HG02678 (cell line): ENCODE data around the gene TPRN.
"Not testable (repeated sequence)": the region's sequence is repeated elsewhere in the genome, so short reads cannot be mapped to it uniquely, and the experiment has no call there.

Experiments
- ATAC-seq: cut with Tn5 transposase; IDR thresholded peaks from one replicate; pipeline ENCODE4 v1.9.1; 2021; ENCODE audit warnings: mild to moderate bottlenecking, moderate library complexity; ENCODE audit not compliant: unreplicated experiment

Gene TPRN

DNA sequence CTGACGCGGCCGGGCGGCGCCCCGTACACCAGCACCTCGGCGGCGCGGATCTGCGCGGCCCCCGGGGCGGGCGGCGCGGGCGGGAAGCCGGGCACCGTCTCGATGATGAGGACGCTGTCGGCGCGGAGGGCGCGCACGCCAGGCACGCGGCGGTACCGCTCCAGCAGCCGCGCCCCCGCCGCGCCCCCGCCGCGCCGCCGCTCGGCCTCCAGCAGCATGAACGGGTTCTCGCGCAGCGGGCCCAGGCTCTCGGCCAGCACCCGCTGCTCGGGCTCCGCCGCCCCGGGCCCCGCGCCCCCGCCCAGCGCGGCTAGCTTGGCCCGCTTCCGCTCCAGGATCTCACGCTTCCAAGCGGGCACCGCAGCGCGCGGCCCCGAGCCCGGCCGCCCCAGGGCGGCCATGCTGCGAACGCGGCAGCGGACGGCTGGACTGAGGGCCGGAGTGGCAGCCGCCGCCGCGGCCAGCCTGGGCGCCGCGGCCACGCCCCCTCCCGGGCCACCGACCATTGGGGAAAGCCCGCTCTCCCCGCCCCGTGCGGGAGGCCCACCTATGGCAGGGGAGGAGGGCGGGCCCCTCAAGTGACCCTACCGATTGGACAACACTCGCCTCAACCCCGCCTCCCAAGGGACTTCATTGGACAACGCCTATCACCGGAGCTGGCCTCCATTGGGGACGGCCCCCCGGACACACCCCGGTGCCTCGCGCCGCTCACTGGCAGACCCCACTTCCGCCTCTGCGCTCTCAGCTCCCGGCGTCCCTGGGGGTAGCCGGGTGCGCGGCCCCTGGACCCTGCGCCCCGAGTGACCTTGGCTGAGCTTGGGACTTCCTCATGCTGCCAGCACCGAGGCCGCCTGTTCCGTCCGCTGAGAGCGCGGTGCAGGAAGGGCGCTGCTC, at the start of gene TPRN:
TPRN (minus strand) TSS at position 431 of the 894 bp plus-strand sequence; CDS start at position 401, 30 bp downstream.
- ATAC-seq = peak; percentile 91

DNA sequence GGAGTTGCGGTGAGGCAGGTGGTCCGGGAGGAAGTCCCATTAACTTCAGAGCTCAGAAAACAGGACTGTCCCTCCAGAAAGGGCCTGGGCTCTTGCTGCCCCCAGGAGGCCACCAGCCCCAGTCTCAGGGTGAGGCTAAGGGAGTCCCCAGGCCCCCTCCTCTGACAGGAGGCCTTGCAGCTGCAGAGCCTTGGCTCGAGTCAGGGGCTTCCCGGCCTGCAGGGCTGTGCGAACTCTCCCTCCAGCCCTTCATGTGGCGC, 47.3 kb upstream of the TPRN start:
- no peak for ATAC-seq

DNA sequence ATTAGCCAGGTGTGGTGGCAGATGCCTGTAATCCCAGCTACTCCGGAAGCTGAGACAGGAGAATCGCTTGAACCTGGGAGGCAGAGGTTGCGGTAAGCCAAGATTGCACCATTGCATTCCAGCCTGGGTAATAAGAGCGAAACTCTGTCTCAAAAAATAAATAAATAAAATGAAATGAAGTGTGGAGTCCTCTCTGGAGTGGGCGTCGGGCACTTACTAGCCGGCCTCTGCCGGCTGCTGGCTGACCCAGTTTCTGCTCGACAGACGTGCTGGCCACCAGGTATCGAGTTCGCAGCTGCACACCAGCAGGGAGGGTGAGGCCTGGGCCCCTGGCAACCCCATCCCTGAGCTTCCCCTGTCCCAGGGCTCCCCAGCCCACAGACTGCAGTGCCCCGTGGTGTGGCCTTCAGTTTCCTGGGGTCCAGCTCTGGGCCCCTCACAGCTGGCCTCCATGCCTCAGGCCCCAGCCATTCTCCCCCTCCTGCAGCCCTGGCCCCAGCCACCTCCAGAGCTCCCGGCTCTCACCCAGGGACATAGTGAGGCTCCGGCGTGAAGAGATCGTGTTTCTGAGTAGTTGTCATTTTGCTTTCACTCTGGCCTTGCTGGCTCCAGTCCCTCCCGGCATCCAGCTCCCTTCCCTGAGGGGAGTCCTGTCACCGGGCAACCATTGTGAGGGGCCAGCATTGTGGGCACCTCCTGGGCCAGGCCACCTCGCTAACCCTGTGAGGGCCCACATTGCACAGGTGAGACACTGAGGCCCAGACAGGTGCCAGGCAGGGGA, 46.8 kb upstream of the TPRN start:
- ATAC-seq = no peak

DNA sequence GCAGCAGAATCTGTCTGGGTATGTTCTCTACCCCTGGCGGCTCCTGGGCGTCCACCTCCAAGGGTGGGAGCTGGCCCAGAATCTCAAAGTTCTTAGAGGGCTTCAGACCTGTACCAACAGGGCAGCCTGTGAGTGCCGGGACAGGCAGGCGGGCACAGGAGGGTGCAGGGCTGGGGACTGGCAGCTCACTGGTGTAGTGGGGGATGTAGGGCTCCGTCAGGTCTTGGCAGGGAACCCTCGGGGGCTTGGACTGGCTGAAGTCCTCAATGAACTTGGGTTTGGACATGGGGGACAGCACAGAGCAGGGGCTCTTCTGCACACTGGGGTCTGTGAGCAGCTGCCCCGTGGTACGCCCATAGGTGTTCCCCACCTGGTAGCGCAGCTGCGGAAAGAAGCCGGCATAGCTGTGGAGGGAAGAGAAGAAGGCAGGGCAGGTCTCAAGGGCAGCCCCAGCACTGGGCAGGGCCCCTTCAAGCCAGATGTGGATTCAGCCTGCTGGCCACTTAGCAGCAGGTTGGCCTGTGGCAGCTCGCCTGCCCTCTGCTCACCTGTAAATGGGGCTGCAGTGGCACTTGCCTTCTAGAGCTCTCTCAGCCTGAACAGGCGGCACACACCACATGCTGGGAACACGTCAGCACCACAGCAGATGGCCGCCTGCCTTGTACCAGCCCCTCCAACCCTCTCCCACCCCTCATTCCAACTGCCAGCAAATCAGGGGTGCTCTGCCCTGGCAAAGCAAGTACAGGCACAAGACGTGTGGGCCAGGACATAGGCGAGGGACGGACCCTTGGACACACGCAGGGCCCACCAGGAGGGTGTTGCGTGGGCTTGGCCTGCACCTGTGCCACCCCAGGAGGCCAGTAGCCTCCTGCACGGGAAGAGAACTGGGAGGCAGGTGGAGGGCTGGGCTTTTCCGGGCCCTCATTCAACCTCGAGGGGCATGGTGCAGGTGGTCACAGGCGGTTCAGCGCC, 45.2 kb upstream of the TPRN start:
- no peak for ATAC-seq

DNA sequence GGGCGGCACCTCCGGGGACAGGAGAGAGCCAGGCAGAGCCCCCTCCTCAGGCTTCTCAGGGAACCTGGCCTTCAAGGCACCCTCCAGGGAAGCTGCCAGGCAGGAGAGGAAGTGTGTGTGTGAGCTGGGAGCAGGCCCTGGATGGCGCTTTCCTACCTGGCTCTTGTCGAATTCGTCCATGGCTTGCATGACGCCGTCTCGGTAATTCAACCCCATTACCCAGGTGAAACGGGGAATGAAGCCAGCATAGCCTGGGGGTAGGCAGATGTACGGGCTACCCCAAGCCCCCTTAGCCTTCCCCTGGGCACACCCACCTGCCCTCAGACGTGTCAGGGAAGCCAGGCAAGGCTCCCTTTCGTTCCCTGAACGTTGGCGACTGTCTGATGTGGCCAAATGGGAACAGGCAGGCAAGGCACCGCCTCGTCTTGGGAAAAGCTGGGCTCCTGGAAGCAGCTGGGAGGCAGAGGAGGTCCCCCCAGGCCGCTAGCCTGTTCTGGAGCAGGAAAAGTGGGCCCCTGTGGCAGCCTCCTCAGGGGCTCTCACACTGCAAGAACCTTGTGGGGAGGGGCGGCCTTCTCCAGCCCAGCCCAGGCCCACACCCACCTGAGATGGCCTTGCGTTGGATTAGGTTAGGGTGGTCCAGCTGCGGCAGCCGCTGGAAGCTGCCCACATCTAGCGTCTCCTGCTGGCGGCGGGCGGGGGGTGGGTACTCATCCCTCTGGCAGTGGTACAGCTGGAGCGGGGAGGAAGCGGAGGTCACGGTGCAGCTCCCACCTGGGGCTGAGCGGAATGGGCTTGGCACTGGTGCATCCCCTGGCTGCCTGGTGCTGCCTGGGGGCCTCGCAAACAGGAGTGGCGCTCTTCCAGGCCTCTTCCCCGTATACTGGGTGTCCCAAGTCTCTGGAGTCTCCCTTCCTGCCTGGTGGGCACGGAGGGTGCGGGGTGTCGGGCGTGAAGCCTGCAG, 44.2 kb upstream of the TPRN start:
- ATAC-seq = no peak

DNA sequence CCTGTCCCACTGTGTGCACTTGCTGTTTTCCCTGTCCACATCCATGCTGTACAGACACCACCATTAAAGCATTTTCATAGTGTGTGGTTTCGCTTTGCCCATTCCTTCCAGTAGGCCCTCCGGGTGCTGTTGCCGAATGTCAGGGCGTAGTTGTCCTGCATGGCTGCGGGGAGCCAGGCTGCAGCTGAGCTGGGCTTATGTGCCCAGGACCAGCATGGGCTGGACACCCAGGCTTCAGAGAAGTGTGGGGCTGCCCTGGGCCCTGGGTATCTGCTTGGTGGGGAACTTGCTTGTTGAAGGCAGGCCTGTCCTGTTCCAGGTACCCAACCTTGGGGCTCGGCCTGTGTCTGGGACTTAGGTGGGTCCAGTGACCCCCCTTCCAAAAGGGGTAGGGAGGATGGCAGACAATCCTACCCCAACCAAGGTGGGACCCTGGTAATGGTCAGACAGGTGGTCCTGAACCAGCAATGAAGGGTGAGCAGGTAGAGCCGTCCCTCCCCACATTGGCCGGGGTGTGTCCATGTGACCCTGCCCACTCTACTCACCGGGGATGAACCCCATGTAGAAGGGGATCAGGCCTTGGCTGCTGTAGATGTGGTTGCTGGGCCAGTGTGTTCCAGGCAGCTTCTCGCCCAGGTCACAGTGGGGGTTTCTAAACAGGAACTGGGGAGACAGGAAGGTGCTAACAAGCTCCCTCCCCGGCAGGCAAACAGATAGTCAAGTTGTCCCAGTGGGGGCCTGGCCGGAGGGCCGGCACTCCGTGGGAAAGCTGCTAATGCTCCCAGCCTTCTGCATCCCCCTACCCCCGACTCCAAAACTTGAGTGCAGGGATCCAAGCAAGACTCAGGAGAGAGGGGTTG, 43.3 kb upstream of the TPRN start:
- ATAC-seq = no peak

GRCh38 chr9:137243266-137243625, 42.7 kb upstream of the TPRN start:
- not testable (repeated sequence) for ATAC-seq

GRCh38 chr9:137242269-137243203, 42.0 kb upstream of the TPRN start:
- ATAC-seq = no peak

- ATAC-seq = peak; percentile 0
These were observed 41.1 kb upstream of the TPRN start for GRCh38 chr9:137241490-137242268.

- peak; percentile 79 for ATAC-seq
These were observed 40.4 kb upstream of the TPRN start, which contains the start of gene TUBB4B for GRCh38 chr9:137240841-137241489. TUBB4B (plus strand) TSS chr9:137241287; CDS start chr9:137241361, 74 bp downstream.

GRCh38 chr9:137240318-137240840, 39.8 kb upstream of the TPRN start:
- ATAC-seq = peak; percentile 22

DNA sequence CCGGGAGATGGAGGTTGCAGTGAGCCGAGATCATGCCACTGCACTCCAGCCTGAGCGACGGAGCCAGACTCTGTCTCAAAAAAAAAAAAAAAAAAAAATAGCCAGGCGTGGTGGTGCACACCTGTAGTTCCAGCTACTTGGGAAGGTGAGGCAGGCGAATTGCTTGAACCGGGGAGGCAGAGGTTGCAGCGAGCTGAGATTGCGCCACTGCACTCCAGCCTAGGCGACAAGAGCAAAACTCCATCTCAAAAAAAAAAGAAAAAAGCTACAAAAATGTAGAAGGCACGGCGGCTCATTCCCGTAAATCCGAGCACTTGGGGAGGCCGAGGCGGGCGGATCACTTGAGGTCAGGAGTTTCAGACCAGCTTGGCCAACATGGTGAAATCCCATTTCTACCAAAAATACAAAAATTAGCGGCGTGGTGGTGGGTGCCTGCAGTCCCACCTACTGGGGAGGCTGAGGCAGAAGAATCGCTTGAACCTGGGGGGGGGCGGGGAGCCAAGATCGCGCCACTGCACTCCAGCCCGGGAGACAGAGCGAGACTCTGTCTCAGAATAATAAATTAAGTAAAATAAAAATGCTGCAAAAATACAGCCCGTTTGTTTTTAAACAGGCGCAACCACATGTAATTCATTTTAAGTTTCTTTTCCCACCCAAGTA, 39.1 kb upstream of the TPRN start:
- ATAC-seq = not testable (repeated sequence)

GRCh38 chr9:137237759-137238726, 37.5 kb upstream of the TPRN start:
- no peak for ATAC-seq

- no peak for ATAC-seq
These were observed 36.4 kb upstream of the TPRN start for GRCh38 chr9:137236936-137237421.
